ENCODE data around the gene STK38.

GRCh38 chr6:36571122-36572043 lies 24.1 kb upstream of the STK38 start:
- TF ChIP-seq SIN3A (IDR thresholded peaks at IDR 0.05; ENCODE audit: borderline replicate concordance, insufficient read depth, low read length) (no peak), POLR2AphosphoS5 (IDR thresholded peaks at IDR 0.05; ENCODE audit: low read depth, low read length) (no peak), TAF1 (IDR thresholded peaks at IDR 0.05; ENCODE audit: borderline replicate concordance, insufficient read depth, low read length) (no peak)
